HEK293 (cell line): Measurements from ENCODE around the gene TMEM183A.
"Not testable (repeated sequence)": the region's sequence is repeated elsewhere in the genome, so short reads cannot be mapped to it uniquely, and the experiment has no call there.

ENCODE experiments used
- CTCF ChIA-PET: fragments of 350-600 bp; formaldehyde crosslinking; extraction: SDS; loops from one replicate; lab custom pipeline; 2021; ENCODE audit warnings: antibody characterized with exemption; lab: Yijun Ruan, JAX
- POLR2A ChIA-PET: fragments of 300-600 bp; formaldehyde crosslinking; extraction: SDS; loops from one replicate; lab custom pipeline; 2020; ENCODE audit warnings: antibody characterized with exemption, inconsistent platforms; lab: Yijun Ruan, JAX
- H3K27ac ChIP-seq: fragments of 200-500 bp; sonication (Bioruptor generic); 2 replicates; pipeline ENCODE4 v1.5.1; 2014; ENCODE audit warnings: low read depth, low read length, control low read depth, inconsistent platforms; ENCODE audit errors: extremely low read depth
- H3K36me3 ChIP-seq, 2 experiments: fragments of 200-500 bp in 1 of 2; sonication (Bioruptor generic) in 1 of 2; 1 replicate in 1 of 2; 2 replicates in 1 of 2; pipeline ENCODE4 v1.5.1; 2014 to 2017; ENCODE audit warnings: inconsistent platforms in 2 of 2, low read length in 2 of 2; ENCODE audit not compliant: control insufficient read depth in 2 of 2, insufficient read depth in 1 of 2
- H3K4me1 ChIP-seq: fragments of 200-500 bp; sonication (Bioruptor generic); 2 replicates; pipeline ENCODE4 v1.5.1; 2014; ENCODE audit warnings: mild to moderate bottlenecking, low read length, inconsistent platforms; ENCODE audit not compliant: control insufficient read depth, insufficient read depth
- H3K4me3 ChIP-seq: 2 replicates; pipeline ENCODE4 v1.5.1; 2011; ENCODE audit warnings: low read depth, mild to moderate bottlenecking, control low read depth, low read length, moderate library complexity
- H3K9me3 ChIP-seq: fragments of 200-500 bp; sonication (Bioruptor generic); 2 replicates; pipeline ENCODE4 v1.5.1; 2014; ENCODE audit warnings: low read depth, low read length, inconsistent platforms; ENCODE audit not compliant: control insufficient read depth, insufficient read depth
- KLF1 ChIP-seq: fragments of 450-650 bp; formaldehyde crosslinking; IDR thresholded peaks from 2 replicates; pipeline ENCODE4 v1.5.1; 2016; ENCODE audit warnings: missing biosample characterization, missing genetic modification characterization
- KLF17 ChIP-seq: fragments of 450-650 bp; formaldehyde crosslinking; IDR thresholded peaks from 2 replicates; pipeline ENCODE4 v1.5.1; 2016; ENCODE audit warnings: missing biosample characterization, missing genetic modification characterization
- TCF7L2 ChIP-seq: IDR thresholded peaks from 2 replicates; pipeline ENCODE4 v1.6.1; 2011; ENCODE audit warnings: low read depth, mild to moderate bottlenecking, inconsistent platforms, low read length, moderate library complexity, borderline replicate concordance
- ZBTB1 ChIP-seq: fragments of 450-650 bp; formaldehyde crosslinking; IDR thresholded peaks from 2 replicates; pipeline ENCODE4 v1.5.1; 2016; ENCODE audit warnings: missing biosample characterization, missing genetic modification characterization
- ZBTB17 ChIP-seq: fragments of 450-650 bp; formaldehyde crosslinking; IDR thresholded peaks from 2 replicates; pipeline ENCODE4 v1.5.1; 2016; ENCODE audit warnings: missing biosample characterization, missing genetic modification characterization
- ZBTB48 ChIP-seq: fragments of 450-650 bp; formaldehyde crosslinking; IDR thresholded peaks from 2 replicates; pipeline ENCODE4 v1.5.1; 2016; ENCODE audit warnings: missing biosample characterization, missing genetic modification characterization
- ZFP41 ChIP-seq: fragments of 450-650 bp; formaldehyde crosslinking; IDR thresholded peaks from 2 replicates; pipeline ENCODE4 v1.5.1; 2016; ENCODE audit warnings: missing biosample characterization, missing genetic modification characterization, borderline replicate concordance
- ZIC2 ChIP-seq: fragments of 450-650 bp; formaldehyde crosslinking; IDR thresholded peaks from 2 replicates; pipeline ENCODE4 v1.5.1; 2016; ENCODE audit warnings: missing biosample characterization, missing genetic modification characterization
- ZNF132 ChIP-seq: fragments of 450-650 bp; formaldehyde crosslinking; IDR thresholded peaks from 2 replicates; pipeline ENCODE4 v1.5.1; 2017; ENCODE audit warnings: missing biosample characterization, missing genetic modification characterization, borderline replicate concordance
- ZNF23 ChIP-seq: fragments of 450-650 bp; formaldehyde crosslinking; IDR thresholded peaks from 2 replicates; pipeline ENCODE4 v1.5.1; 2016; ENCODE audit warnings: missing biosample characterization, missing genetic modification characterization, borderline replicate concordance
- ZNF302 ChIP-seq: fragments of 450-650 bp; formaldehyde crosslinking; IDR thresholded peaks from 2 replicates; pipeline ENCODE4 v1.5.1; 2016; ENCODE audit warnings: missing biosample characterization, missing genetic modification characterization, low read depth
- ZNF433 ChIP-seq: fragments of 450-650 bp; formaldehyde crosslinking; IDR thresholded peaks from 2 replicates; pipeline ENCODE4 v1.5.1; 2016; ENCODE audit warnings: missing biosample characterization, missing genetic modification characterization, low read depth
- ZNF48 ChIP-seq: fragments of 450-650 bp; formaldehyde crosslinking; IDR thresholded peaks from 2 replicates; pipeline ENCODE4 v1.5.1; 2016; ENCODE audit warnings: missing biosample characterization, missing genetic modification characterization
- ZNF626 ChIP-seq: fragments of 450-650 bp; sonication (Bioruptor Pico); formaldehyde crosslinking; IDR thresholded peaks from 2 replicates; pipeline ENCODE4 v1.5.1; 2018; ENCODE audit warnings: missing biosample characterization, missing genetic modification characterization, inconsistent platforms
- TF ChIP-seq, protein P1 (sequence below): fragments of 450-650 bp; formaldehyde crosslinking; IDR thresholded peaks from 2 replicates; pipeline ENCODE4 v1.5.1; 2016; ENCODE audit warnings: missing biosample characterization, missing genetic modification characterization
- TF ChIP-seq, protein P2 (sequence below): fragments of 450-650 bp; formaldehyde crosslinking; IDR thresholded peaks from 2 replicates; pipeline ENCODE4; 2016; ENCODE audit warnings: missing biosample characterization, missing genetic modification characterization
- TF ChIP-seq, protein P3 (sequence below): fragments of 450-650 bp; formaldehyde crosslinking; IDR thresholded peaks from 2 replicates; pipeline ENCODE4 v1.5.1; 2016; ENCODE audit warnings: missing biosample characterization, missing genetic modification characterization, low read depth
- TF ChIP-seq, protein P4 (sequence below): fragments of 450-650 bp; formaldehyde crosslinking; IDR thresholded peaks from 2 replicates; pipeline ENCODE4 v1.5.1; 2017; ENCODE audit warnings: missing biosample characterization, missing genetic modification characterization

Gene TMEM183A

GRCh38 chr1:202982715-202983430, 24.3 kb upstream of the TMEM183A start:
- ChIA-PET POLR2A (no interaction called here), CTCF (interaction anchor here (0.6 kb wide), 2 partner anchors 14 to 17 kb away, joined by 3 to 6 read pairs; no protein-coding TSS in a partner anchor)
- H3K36me3 ChIP-seq: no peaks in the 10 kb centered on the region
- no peak overlapping the region for H3K4me3 ChIP-seq
- no peak overlapping the region for H3K27ac ChIP-seq
- no peaks in the 10 kb centered on the region for H3K4me1 ChIP-seq
- TF ChIP-seq KLF1 (tag by site-specific recombination) (no peak), KLF17 (tag by site-specific recombination) (no peak), ZFP41 (tag by site-specific recombination) (no peak), ZNF132 (tag by site-specific recombination) (no peak), TCF7L2 (no peak), ZNF626 (tag by site-specific recombination) (no peak), ZIC2 (tag by site-specific recombination) (no peak), ZBTB48 (no peak), ZNF48 (tag by site-specific recombination) (no peak), ZNF23 (tag by site-specific recombination) (no peak), ZNF302 (tag by site-specific recombination) (no peak), ZNF433 (no peak), ZBTB1 (tag by site-specific recombination) (no peak), ZBTB17 (no peak)
- TF ChIP-seq, protein P1, sequence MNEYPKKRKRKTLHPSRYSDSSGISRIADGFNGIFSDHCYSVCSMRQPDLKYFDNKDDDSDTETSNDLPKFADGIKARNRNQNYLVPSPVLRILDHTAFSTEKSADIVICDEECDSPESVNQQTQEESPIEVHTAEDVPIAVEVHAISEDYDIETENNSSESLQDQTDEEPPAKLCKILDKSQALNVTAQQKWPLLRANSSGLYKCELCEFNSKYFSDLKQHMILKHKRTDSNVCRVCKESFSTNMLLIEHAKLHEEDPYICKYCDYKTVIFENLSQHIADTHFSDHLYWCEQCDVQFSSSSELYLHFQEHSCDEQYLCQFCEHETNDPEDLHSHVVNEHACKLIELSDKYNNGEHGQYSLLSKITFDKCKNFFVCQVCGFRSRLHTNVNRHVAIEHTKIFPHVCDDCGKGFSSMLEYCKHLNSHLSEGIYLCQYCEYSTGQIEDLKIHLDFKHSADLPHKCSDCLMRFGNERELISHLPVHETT (tag by site-specific recombination): no peak
- TF ChIP-seq, protein P2, sequence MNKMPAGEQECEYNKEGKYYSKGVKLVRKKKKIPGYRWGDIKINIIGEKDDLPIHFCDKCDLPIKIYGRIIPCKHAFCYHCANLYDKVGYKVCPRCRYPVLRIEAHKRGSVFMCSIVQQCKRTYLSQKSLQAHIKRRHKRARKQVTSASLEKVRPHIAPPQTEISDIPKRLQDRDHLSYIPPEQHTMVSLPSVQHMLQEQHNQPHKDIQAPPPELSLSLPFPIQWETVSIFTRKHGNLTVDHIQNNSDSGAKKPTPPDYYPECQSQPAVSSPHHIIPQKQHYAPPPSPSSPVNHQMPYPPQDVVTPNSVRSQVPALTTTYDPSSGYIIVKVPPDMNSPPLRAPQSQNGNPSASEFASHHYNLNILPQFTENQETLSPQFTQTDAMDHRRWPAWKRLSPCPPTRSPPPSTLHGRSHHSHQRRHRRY: no peak
- TF ChIP-seq, protein P3, sequence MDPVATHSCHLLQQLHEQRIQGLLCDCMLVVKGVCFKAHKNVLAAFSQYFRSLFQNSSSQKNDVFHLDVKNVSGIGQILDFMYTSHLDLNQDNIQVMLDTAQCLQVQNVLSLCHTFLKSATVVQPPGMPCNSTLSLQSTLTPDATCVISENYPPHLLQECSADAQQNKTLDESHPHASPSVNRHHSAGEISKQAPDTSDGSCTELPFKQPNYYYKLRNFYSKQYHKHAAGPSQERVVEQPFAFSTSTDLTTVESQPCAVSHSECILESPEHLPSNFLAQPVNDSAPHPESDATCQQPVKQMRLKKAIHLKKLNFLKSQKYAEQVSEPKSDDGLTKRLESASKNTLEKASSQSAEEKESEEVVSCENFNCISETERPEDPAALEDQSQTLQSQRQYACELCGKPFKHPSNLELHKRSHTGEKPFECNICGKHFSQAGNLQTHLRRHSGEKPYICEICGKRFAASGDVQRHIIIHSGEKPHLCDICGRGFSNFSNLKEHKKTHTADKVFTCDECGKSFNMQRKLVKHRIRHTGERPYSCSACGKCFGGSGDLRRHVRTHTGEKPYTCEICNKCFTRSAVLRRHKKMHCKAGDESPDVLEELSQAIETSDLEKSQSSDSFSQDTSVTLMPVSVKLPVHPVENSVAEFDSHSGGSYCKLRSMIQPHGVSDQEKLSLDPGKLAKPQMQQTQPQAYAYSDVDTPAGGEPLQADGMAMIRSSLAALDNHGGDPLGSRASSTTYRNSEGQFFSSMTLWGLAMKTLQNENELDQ (tag by site-specific recombination): no peak
- TF ChIP-seq, protein P4, sequence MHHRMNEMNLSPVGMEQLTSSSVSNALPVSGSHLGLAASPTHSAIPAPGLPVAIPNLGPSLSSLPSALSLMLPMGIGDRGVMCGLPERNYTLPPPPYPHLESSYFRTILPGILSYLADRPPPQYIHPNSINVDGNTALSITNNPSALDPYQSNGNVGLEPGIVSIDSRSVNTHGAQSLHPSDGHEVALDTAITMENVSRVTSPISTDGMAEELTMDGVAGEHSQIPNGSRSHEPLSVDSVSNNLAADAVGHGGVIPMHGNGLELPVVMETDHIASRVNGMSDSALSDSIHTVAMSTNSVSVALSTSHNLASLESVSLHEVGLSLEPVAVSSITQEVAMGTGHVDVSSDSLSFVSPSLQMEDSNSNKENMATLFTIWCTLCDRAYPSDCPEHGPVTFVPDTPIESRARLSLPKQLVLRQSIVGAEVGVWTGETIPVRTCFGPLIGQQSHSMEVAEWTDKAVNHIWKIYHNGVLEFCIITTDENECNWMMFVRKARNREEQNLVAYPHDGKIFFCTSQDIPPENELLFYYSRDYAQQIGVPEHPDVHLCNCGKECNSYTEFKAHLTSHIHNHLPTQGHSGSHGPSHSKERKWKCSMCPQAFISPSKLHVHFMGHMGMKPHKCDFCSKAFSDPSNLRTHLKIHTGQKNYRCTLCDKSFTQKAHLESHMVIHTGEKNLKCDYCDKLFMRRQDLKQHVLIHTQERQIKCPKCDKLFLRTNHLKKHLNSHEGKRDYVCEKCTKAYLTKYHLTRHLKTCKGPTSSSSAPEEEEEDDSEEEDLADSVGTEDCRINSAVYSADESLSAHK (tag by site-specific recombination): no peak
- H3K9me3 ChIP-seq: no peaks in the 10 kb centered on the region

DNA sequence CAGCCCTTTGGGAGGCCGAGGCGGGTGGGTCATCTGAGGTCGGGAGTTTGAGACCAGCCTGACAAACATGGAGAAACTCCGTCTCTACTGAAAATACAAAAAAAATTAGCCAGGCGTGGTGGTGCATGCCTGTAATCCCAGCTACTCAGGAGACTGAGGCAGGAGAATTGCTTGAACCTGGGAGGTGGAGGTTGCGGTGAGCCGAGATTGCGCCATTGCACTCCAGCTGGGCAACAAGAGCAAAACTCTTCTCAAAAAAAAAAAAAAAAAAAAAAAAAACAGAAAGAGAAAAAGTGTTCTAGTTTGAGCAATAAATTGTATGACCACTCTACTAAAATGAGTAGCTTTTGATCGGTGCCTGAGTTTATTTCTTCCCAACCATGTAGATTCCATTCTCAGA, 21.1 kb upstream of the TMEM183A start:
- H3K4me3 ChIP-seq, H3K27ac ChIP-seq, H3K36me3 ChIP-seq, H3K4me1 ChIP-seq, POLR2A ChIA-PET, H3K9me3 ChIP-seq: not testable (repeated sequence)
- CTCF ChIA-PET: interaction anchor here (1.3 kb wide), 1 partner anchor 9 kb away, joined by 3 read pairs; no protein-coding TSS in a partner anchor
